ENCODE measurements around the gene LPAR1.

DNA sequence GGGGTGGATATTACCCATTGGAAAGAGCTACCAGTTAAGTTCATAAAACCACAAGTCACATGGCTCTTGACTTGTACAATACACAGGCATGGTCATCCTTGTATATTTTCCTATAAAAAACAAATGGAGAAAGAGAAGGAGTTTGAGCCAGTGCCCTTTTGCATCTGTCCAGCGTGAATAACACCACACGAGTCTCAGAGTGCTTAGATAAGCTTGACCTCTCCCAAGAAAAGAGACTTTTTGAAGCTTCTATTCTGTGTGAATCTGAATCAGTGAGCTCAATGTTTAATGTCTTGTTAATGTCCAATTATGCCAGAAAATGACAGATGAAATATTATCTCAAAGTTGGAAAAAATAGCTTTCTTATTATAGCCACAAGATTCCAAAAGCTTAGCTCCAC is 30.9 kb upstream of the LPAR1 start:
- TF ChIP-seq, protein P1, sequence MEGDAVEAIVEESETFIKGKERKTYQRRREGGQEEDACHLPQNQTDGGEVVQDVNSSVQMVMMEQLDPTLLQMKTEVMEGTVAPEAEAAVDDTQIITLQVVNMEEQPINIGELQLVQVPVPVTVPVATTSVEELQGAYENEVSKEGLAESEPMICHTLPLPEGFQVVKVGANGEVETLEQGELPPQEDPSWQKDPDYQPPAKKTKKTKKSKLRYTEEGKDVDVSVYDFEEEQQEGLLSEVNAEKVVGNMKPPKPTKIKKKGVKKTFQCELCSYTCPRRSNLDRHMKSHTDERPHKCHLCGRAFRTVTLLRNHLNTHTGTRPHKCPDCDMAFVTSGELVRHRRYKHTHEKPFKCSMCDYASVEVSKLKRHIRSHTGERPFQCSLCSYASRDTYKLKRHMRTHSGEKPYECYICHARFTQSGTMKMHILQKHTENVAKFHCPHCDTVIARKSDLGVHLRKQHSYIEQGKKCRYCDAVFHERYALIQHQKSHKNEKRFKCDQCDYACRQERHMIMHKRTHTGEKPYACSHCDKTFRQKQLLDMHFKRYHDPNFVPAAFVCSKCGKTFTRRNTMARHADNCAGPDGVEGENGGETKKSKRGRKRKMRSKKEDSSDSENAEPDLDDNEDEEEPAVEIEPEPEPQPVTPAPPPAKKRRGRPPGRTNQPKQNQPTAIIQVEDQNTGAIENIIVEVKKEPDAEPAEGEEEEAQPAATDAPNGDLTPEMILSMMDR (IDR thresholded peaks at IDR 0.05), result no peak
- TF ChIP-seq CBFB (CRISPR knock-in tag; IDR thresholded peaks at IDR 0.05; ENCODE audit: low read depth) (no peak), ZNF281 (CRISPR knock-in tag; IDR thresholded peaks at IDR 0.05) (no peak)
